Measurements from ENCODE around the gene MMS19. TPM values are rescaled to one million over a fixed set of nuclear protein-coding genes. Genes with fewer than 3 reads are reported as not detected.

Gene MMS19
- total and polyA plus RNA-seq, 10 of the 15 experiments (the other 5 are each of a cell fraction or from before 2014, with no cell fraction given) = 40.2 to 112 (median 69.0) TPM

- no peak for TF ChIP-seq ELK1 (IDR thresholded peaks at IDR 0.05; ENCODE audit: low read depth, low read length)
Observed at GRCh38 chr10:97525086-97525485, 26.9 kb upstream of the MMS19 start (continued).

- intact Hi-C loops (cut with micrococcal nuclease; ENCODE audit: unreplicated experiment) (no loop called here), in situ Hi-C loops (cut with MboI) (no loop called here)
- DNase-seq (ENCODE audit: low read depth, low spot score) = no peak
- no peaks in the 10 kb centered on the region for H4K20me1 ChIP-seq (ENCODE audit: control insufficient read depth, insufficient read depth)
- peaks cover 3 to 4% of the 10 kb centered on the region in 2 experiments for H3K27me3 ChIP-seq (replicated peaks in 1 of 2; ENCODE audit: control insufficient read depth in 2 of 2, insufficient read depth in 2 of 2, low read length in 1 of 2)
- no TSS peak for BruUV-seq (replicated peaks)
- no peak overlapping the region for H2AFZ ChIP-seq (ENCODE audit: control insufficient read depth, low read depth, low read length)
- no peak overlapping the region for H3K9ac ChIP-seq (ENCODE audit: control insufficient read depth, insufficient read depth, low read length)
- no peaks in the 10 kb centered on the region for H3K79me2 ChIP-seq (ENCODE audit: control insufficient read depth, insufficient read depth, low read length)
- H3K4me3 ChIP-seq = no peak overlapping the region
- FAIRE-seq = no peak
- no peaks in the 10 kb centered on the region for H3K36me3 ChIP-seq (ENCODE audit: control insufficient read depth in 2 of 2, insufficient read depth in 2 of 2, low read length in 1 of 2)
- no peak for ATAC-seq
- ChIA-PET POLR2A (no interaction called here), SMC1A (ENCODE audit: uncharacterized antibody, unreplicated experiment) (no interaction called here), RAD21 (ENCODE audit: unreplicated experiment) (interaction anchor here (2.2 kb wide), 1 partner anchor 116 kb away, joined by 4 read pairs; no protein-coding TSS in a partner anchor), CTCF (no interaction called here)
- H3K27ac ChIP-seq (ENCODE audit: control insufficient read depth, insufficient read depth) = no peak overlapping the region
- H3K4me1 ChIP-seq (ENCODE audit: control insufficient read depth, insufficient read depth, low read length) = no peaks in the 10 kb centered on the region
- 65% methylated on average over 8 of the region's 8 CpGs for whole genome bisulfite sequencing (ENCODE audit: insufficient coverage, insufficient replicate concordance, low lambda C conversion rate, missing lambda C conversion rate)
- no peak for TF ChIP-seq EP300 (IDR thresholded peaks at IDR 0.05; ENCODE audit: borderline replicate concordance in 1 of 2, control insufficient read depth in 1 of 2, low read depth in 2 of 2, low read length in 2 of 2)
- TF ChIP-seq POLR2A (IDR thresholded peaks at IDR 0.05; ENCODE audit: low read depth, low read length) = no peak
- TF ChIP-seq ZNF274 (IDR thresholded peaks at IDR 0.05; ENCODE audit: insufficient read depth, insufficient read length) = no peak
- TF ChIP-seq GABPA (IDR thresholded peaks at IDR 0.05; ENCODE audit: low read depth) = no peak
- TF ChIP-seq SUPT20H (IDR thresholded peaks at IDR 0.05; ENCODE audit: borderline replicate concordance, control insufficient read depth, low read depth, low read length) = no peak
- no peak for TF ChIP-seq FOS (IDR thresholded peaks at IDR 0.05; ENCODE audit: borderline replicate concordance, extremely low read depth, insufficient read length)
- no peak for TF ChIP-seq SIX5 (IDR thresholded peaks at IDR 0.05; ENCODE audit: low read depth, low read length, severe bottlenecking)
- TF ChIP-seq SMAD5 (IDR thresholded peaks at IDR 0.05; ENCODE audit: low read depth) = no peak
- H3K4me2 ChIP-seq (ENCODE audit: control insufficient read depth, insufficient read depth) = no peak overlapping the region
- H3K9me3 ChIP-seq (replicated peaks; ENCODE audit: control insufficient read depth, insufficient read depth, low read length) = no peaks in the 10 kb centered on the region
Observed at GRCh38 chr10:97522937-97523336, 24.7 kb upstream of the MMS19 start.
